IMR-90 (cell line): ENCODE measurements around the gene METRNL. TPM values are rescaled to one million over a fixed set of nuclear protein-coding genes. Genes with fewer than 3 reads are reported as not detected.

ENCODE experiments used
- ATAC-seq: fragments of 200-7000 bp; cut with Tn5 transposase; 2 replicates; pipeline ENCODE4 v1.9.1; 2020; ENCODE audit warnings: low read depth, mild to moderate bottlenecking, moderate library complexity
- BruUV-seq: library from RNA; stranded (reverse); fragments of 400-500 nt; replicated peaks from 2 replicates; lab custom pipeline; 2021; lab: Mats Ljungman, UMichigan
- CTCF ChIA-PET: fragments of 300-600 bp; formaldehyde crosslinking; extraction: SDS; loops from one replicate; lab custom pipeline; 2021; ENCODE audit warnings: antibody characterized with exemption; lab: Yijun Ruan, JAX
- POLR2A ChIA-PET: fragments of 300-600 bp; sonication (Branson Sonifier 250); formaldehyde crosslinking; loops from one replicate; lab custom pipeline; 2022; ENCODE audit warnings: antibody characterized with exemption; ENCODE audit not compliant: unreplicated experiment; lab: Charles Lee
- DNase-seq: peaks from one replicate; pipeline ENCODE4 v3.0.0; 2013
- H2AFZ ChIP-seq: replicated peaks from 2 replicates; pipeline ENCODE3; 2013; ENCODE audit warnings: low read length, mild to moderate bottlenecking; ENCODE audit not compliant: poor library complexity
- H2AK5ac ChIP-seq: 2 replicates; pipeline ENCODE4 v1.6.1; 2013; ENCODE audit warnings: low read depth, low read length, inconsistent platforms
- H2AK9ac ChIP-seq: replicated peaks from 2 replicates; pipeline ENCODE3; 2013; ENCODE audit warnings: mild to moderate bottlenecking, low read depth, low read length, moderate library complexity; ENCODE audit not compliant: poor library complexity
- H2BK120ac ChIP-seq: 2 replicates; pipeline ENCODE4 v1.6.1; 2013; ENCODE audit warnings: low read depth, low read length, inconsistent platforms
- H2BK15ac ChIP-seq: 3 replicates; pipeline ENCODE4 v1.6.1; 2013; ENCODE audit warnings: low read depth, low read length, inconsistent platforms
- H2BK20ac ChIP-seq: 2 replicates; pipeline ENCODE4 v1.6.1; 2013; ENCODE audit warnings: low read depth, mild to moderate bottlenecking, inconsistent platforms, low read length, moderate library complexity
- H2BK5ac ChIP-seq: 2 replicates; pipeline ENCODE4 v1.6.1; 2013; ENCODE audit warnings: mild to moderate bottlenecking, low read depth, low read length, inconsistent platforms; ENCODE audit not compliant: poor library complexity, severe bottlenecking
- H3K14ac ChIP-seq: replicated peaks from 2 replicates; pipeline ENCODE4 v1.6.1; 2013; ENCODE audit warnings: low read depth, low read length, inconsistent platforms
- H3K18ac ChIP-seq: 2 replicates; pipeline ENCODE4 v1.6.1; 2013; ENCODE audit warnings: low read depth, low read length, control low read depth
- H3K23ac ChIP-seq: 2 replicates; pipeline ENCODE4 v1.6.1; 2013; ENCODE audit warnings: low read depth, low read length, inconsistent platforms
- H3K27ac ChIP-seq: 2 replicates; pipeline ENCODE4 v1.5.1; 2013; ENCODE audit warnings: mild to moderate bottlenecking, control low read depth, low read length; ENCODE audit not compliant: insufficient read depth
- H3K27me3 ChIP-seq: 2 replicates; pipeline ENCODE4 v1.6.1; 2013; ENCODE audit warnings: low read length; ENCODE audit not compliant: control insufficient read depth, insufficient read depth
- H3K36me3 ChIP-seq: 2 replicates; pipeline ENCODE4 v1.6.1; 2013; ENCODE audit warnings: low read length, mixed read lengths; ENCODE audit not compliant: control insufficient read depth, insufficient read depth
- H3K4ac ChIP-seq: 2 replicates; pipeline ENCODE4 v1.6.1; 2013; ENCODE audit warnings: low read depth, low read length, inconsistent platforms
- H3K4me1 ChIP-seq: 2 replicates; pipeline ENCODE4 v1.6.1; 2013; ENCODE audit warnings: low read length, mixed read lengths; ENCODE audit not compliant: control insufficient read depth, insufficient read depth
- H3K4me2 ChIP-seq: 2 replicates; pipeline ENCODE4 v1.6.1; 2013; ENCODE audit warnings: low read depth, mild to moderate bottlenecking, control low read depth, low read length, moderate library complexity
- H3K4me3 ChIP-seq: 2 replicates; pipeline ENCODE4 v1.5.1; 2013; ENCODE audit warnings: low read depth, mild to moderate bottlenecking, control low read depth, low read length, moderate library complexity; ENCODE audit not compliant: insufficient read depth
- H3K56ac ChIP-seq: 2 replicates; pipeline ENCODE4 v1.6.1; 2013; ENCODE audit warnings: low read length, inconsistent platforms; ENCODE audit not compliant: insufficient read depth; ENCODE audit errors: extremely low read depth
- H3K79me1 ChIP-seq, 2 experiments: 2 replicates each; pipeline ENCODE4 v1.6.1; 2013; ENCODE audit warnings: low read length in 2 of 2, inconsistent platforms in 1 of 2, low read depth in 1 of 2
- H3K9ac ChIP-seq: 2 replicates; pipeline ENCODE4 v1.6.1; 2013; ENCODE audit warnings: low read depth, low read length, control low read depth
- H3K9me1 ChIP-seq: 2 replicates; pipeline ENCODE4 v1.6.1; 2013; ENCODE audit warnings: low read length, inconsistent platforms; ENCODE audit not compliant: insufficient read depth
- H3K9me3 ChIP-seq: 2 replicates; pipeline ENCODE4 v1.6.1; 2013; ENCODE audit warnings: low read length; ENCODE audit not compliant: control insufficient read depth, insufficient read depth
- H4K20me1 ChIP-seq: 2 replicates; pipeline ENCODE4 v1.6.1; 2013; ENCODE audit warnings: low read length, inconsistent platforms; ENCODE audit not compliant: insufficient read depth
- H4K5ac ChIP-seq: 2 replicates; pipeline ENCODE4 v1.6.1; 2013; ENCODE audit warnings: mild to moderate bottlenecking, low read depth, low read length, control low read depth
- H4K8ac ChIP-seq, 2 experiments: 2 replicates each; pipeline ENCODE4 v1.6.1; 2013; ENCODE audit warnings: low read depth in 2 of 2, low read length in 2 of 2, control low read depth in 1 of 2, inconsistent platforms in 1 of 2
- H4K91ac ChIP-seq: 2 replicates; pipeline ENCODE4 v1.6.1; 2013; ENCODE audit warnings: low read depth, low read length, inconsistent platforms; ENCODE audit not compliant: insufficient read depth
- BHLHE40 ChIP-seq: fragments of 150-350 bp; IDR thresholded peaks from 2 replicates; pipeline ENCODE4 v1.6.1; 2016; ENCODE audit warnings: mild to moderate bottlenecking, low read depth, low read length
- CEBPB ChIP-seq: IDR thresholded peaks from 2 replicates; pipeline ENCODE4 v1.6.1; 2012; ENCODE audit warnings: low read depth, low read length, improper control_type of control experiment
- CHD1 ChIP-seq: IDR thresholded peaks from 2 replicates; pipeline ENCODE4 v1.6.1; 2012; ENCODE audit warnings: low read depth, low read length, improper control_type of control experiment
- ELK1 ChIP-seq: fragments of 150-350 bp; IDR thresholded peaks from 2 replicates; pipeline ENCODE4 v1.6.1; 2016; ENCODE audit warnings: low read depth, mild to moderate bottlenecking, low read length, moderate library complexity, borderline replicate concordance
- FOS ChIP-seq: fragments of 150-350 bp; IDR thresholded peaks from 2 replicates; pipeline ENCODE4 v1.6.1; 2016; ENCODE audit warnings: low read depth, low read length
- MAFK ChIP-seq: IDR thresholded peaks from 2 replicates; pipeline ENCODE4 v1.6.1; 2012; ENCODE audit warnings: low read depth, low read length, improper control_type of control experiment
- MAZ ChIP-seq: IDR thresholded peaks from 2 replicates; pipeline ENCODE4 v1.6.1; 2012; ENCODE audit warnings: low read depth, mild to moderate bottlenecking, low read length, improper control_type of control experiment, moderate library complexity, borderline replicate concordance
- POLR2A ChIP-seq: IDR thresholded peaks from 2 replicates; pipeline ENCODE4 v1.6.1; 2012; ENCODE audit warnings: mild to moderate bottlenecking, low read depth, low read length
- RCOR1 ChIP-seq: IDR thresholded peaks from 2 replicates; pipeline ENCODE4 v1.6.1; 2012; ENCODE audit warnings: mild to moderate bottlenecking, low read length, improper control_type of control experiment; ENCODE audit not compliant: insufficient replicate concordance
- RFX5 ChIP-seq: IDR thresholded peaks from 2 replicates; pipeline ENCODE4 v1.8.0; 2012; ENCODE audit warnings: low read depth, mild to moderate bottlenecking, low read length, moderate library complexity
- SMC3 ChIP-seq: fragments of 150-350 bp; IDR thresholded peaks from 2 replicates; pipeline ENCODE4 v1.6.1; 2016; ENCODE audit warnings: low read depth, mild to moderate bottlenecking, antibody characterized with exemption, low read length, moderate library complexity
- WGBS, 2 experiments: methylation state at CpG; one replicate each; pipeline versions ENCODE4 v1.1.5 to v1.1.7; 2013; ENCODE audit warnings: missing lambda C conversion rate in 2 of 2; ENCODE audit not compliant: insufficient read length in 1 of 2; ENCODE audit errors: extremely low coverage in 2 of 2; 5-methylcytosine and 5-hydroxymethylcytosine counted together
- dilution Hi-C: fragments of 300-500 bp; cut with HindIII; formaldehyde crosslinking; loops from one replicate; pipeline ENCODE4 v1.14.3; 2018; ENCODE audit warnings: low sequenced_read_pairs; ENCODE audit not compliant: unreplicated experiment
- in situ Hi-C: fragments of 300-500 bp; cut with MboI; formaldehyde crosslinking; loops from 3 replicates; pipeline ENCODE4 v1.14.3; 2019; ENCODE audit warnings: low sequenced_read_pairs, inconsistent platforms, mixed read lengths
- intact Hi-C: fragments of 100-400 bp; cut with micrococcal nuclease; formaldehyde crosslinking; loops from 2 replicates; pipeline ENCODE4 v1.10.0; 2022
- polyA plus RNA-seq, 3 experiments: library from polyadenylated mRNA; depleted of rRNA; stranded (reverse); fragments of >200 nt; gene quantifications; 2 replicates each; pipeline ENCODE4 v1.2.3, GENCODE V29; 2012; ENCODE audit warnings: low replicate concordance in 1 of 3
- total RNA-seq: library from RNA; depleted of rRNA; stranded (reverse); fragments of >200 nt; gene quantifications from 2 replicates; pipeline ENCODE4 v1.2.3, GENCODE V29; 2012
- TF ChIP-seq, protein P1 (sequence below): conservative IDR thresholded peaks from 2 replicates; pipeline ENCODE4 v1.5.1; 2012; ENCODE audit warnings: mild to moderate bottlenecking, low read depth, low read length, improper control_type of control experiment
- TF ChIP-seq, protein P2 (sequence below): fragments of 150-350 bp; IDR thresholded peaks from 2 replicates; pipeline ENCODE4 v1.6.1; 2017; ENCODE audit warnings: mild to moderate bottlenecking, antibody characterized with exemption, low read length, low read depth

The METRNL gene
- total and polyA plus RNA-seq, 2 of the 4 experiments (the other 2 are of a cell fraction): 17.9 to 48.2 TPM

GRCh38 chr17:83108709-83109108 lies 29.3 kb downstream of the METRNL start:
- H4K8ac ChIP-seq: no peak overlapping the region
- no peak overlapping the region for H3K27ac ChIP-seq
- no peaks in the 10 kb centered on the region for H4K20me1 ChIP-seq
- no peak overlapping the region for H4K5ac ChIP-seq
- peaks cover 4% of the 10 kb centered on the region; the same call in 1 of the 2 replicates for H3K9me3 ChIP-seq
- H3K36me3 ChIP-seq: no peaks in the 10 kb centered on the region
- H2BK20ac ChIP-seq: no peak overlapping the region
- no peak overlapping the region for H3K56ac ChIP-seq
- H3K18ac ChIP-seq: no peak overlapping the region
- peak overlapping the region; percentile 36; the same call in 1 of the 2 replicates for H4K91ac ChIP-seq
- H2BK5ac ChIP-seq: no peak overlapping the region
- peak overlapping the region; percentile 5; the same call in 1 of the 2 replicates for H2BK120ac ChIP-seq
- no peak overlapping the region for H3K4me2 ChIP-seq
- peak overlapping the region; percentile 11; the same call in 1 of the 2 replicates for H3K4ac ChIP-seq
- ATAC-seq (no peak), DNase-seq (no peak)
- in situ Hi-C loops (no loop called here), intact Hi-C loops (loop anchor here (2.0 kb wide), 1 partner anchor 146 kb away; no protein-coding TSS in a partner anchor), dilution Hi-C loops (no loop called here)
- peak overlapping the region; percentile 79 for H2AK5ac ChIP-seq
- CTCF ChIA-PET: no interaction called here
- H2BK15ac ChIP-seq: no peak overlapping the region; the same call in 2 of the 3 replicates
- H3K9me1 ChIP-seq: peaks cover 13% of the 10 kb centered on the region
- POLR2A ChIA-PET: no interaction called here
- H2AK9ac ChIP-seq: no peak overlapping the region
- BruUV-seq: no TSS peak
- H3K79me1 ChIP-seq: no peaks in the 10 kb centered on the region
- no peak overlapping the region for H3K14ac ChIP-seq
- 94% methylated on average over 23 of the region's 25 CpGs; no CpG with 5 or more reads in 1 of the 2 experiments for WGBS, 2 experiments
- no peak overlapping the region for H2AFZ ChIP-seq
- no peak for TF ChIP-seq RFX5
- TF ChIP-seq, protein P1, sequence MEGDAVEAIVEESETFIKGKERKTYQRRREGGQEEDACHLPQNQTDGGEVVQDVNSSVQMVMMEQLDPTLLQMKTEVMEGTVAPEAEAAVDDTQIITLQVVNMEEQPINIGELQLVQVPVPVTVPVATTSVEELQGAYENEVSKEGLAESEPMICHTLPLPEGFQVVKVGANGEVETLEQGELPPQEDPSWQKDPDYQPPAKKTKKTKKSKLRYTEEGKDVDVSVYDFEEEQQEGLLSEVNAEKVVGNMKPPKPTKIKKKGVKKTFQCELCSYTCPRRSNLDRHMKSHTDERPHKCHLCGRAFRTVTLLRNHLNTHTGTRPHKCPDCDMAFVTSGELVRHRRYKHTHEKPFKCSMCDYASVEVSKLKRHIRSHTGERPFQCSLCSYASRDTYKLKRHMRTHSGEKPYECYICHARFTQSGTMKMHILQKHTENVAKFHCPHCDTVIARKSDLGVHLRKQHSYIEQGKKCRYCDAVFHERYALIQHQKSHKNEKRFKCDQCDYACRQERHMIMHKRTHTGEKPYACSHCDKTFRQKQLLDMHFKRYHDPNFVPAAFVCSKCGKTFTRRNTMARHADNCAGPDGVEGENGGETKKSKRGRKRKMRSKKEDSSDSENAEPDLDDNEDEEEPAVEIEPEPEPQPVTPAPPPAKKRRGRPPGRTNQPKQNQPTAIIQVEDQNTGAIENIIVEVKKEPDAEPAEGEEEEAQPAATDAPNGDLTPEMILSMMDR: no peak
- TF ChIP-seq CEBPB: no peak
- TF ChIP-seq CHD1: no peak
- TF ChIP-seq RCOR1: no peak
- TF ChIP-seq MAZ: no peak
- no peak for TF ChIP-seq POLR2A
- TF ChIP-seq SMC3: no peak
- TF ChIP-seq, protein P2, sequence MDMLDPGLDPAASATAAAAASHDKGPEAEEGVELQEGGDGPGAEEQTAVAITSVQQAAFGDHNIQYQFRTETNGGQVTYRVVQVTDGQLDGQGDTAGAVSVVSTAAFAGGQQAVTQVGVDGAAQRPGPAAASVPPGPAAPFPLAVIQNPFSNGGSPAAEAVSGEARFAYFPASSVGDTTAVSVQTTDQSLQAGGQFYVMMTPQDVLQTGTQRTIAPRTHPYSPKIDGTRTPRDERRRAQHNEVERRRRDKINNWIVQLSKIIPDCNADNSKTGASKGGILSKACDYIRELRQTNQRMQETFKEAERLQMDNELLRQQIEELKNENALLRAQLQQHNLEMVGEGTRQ: no peak
- TF ChIP-seq FOS: no peak
- no peak for TF ChIP-seq ELK1
- TF ChIP-seq BHLHE40: no peak
- no peak for TF ChIP-seq MAFK
- peaks cover 27% of the 10 kb centered on the region for H3K4me1 ChIP-seq
- H3K27me3 ChIP-seq: no peaks in the 10 kb centered on the region
- H3K23ac ChIP-seq: no peak overlapping the region
- no peak overlapping the region for H3K4me3 ChIP-seq
- H3K9ac ChIP-seq: no peak overlapping the region
